Tibial artery (tissue), 4 donors: Measurements from ENCODE around the gene PFDN2.

Experiments
- DNase-seq, 2 donors: peaks; one replicate each; pipeline ENCODE4 v3.0.0-alpha.2; 2019
- H3K27ac ChIP-seq, 2 donors: fragments of 200-600 bp; sonication (generic) in 1 of 2; 1 replicate in 1 of 2; 2 replicates in 1 of 2; pipeline ENCODE4 v1.5.1; 2018 to 2019; ENCODE audit warnings: mild to moderate bottlenecking in 1 of 2
- H3K27me3 ChIP-seq, 2 donors: fragments of 200-600 bp; sonication (generic) in 1 of 2; one replicate each; pipeline versions ENCODE4 v1.5.1 to v1.6.0; 2016 to 2019
- H3K36me3 ChIP-seq, 3 donors: fragments of 200-600 bp; sonication (generic) in 2 of 3; one replicate each; pipeline ENCODE4 v1.5.1; 2016 to 2019; ENCODE audit warnings: mild to moderate bottlenecking in 2 of 3
- H3K4me1 ChIP-seq, 4 donors: fragments of 200-600 bp; sonication (generic) in 2 of 4; 1 replicate in 3 of 4; 2 replicates in 1 of 4; pipeline ENCODE4 v1.5.1; 2016 to 2019
- H3K4me3 ChIP-seq, 2 donors: fragments of 200-600 bp; sonication (generic) in 1 of 2; 1 replicate in 1 of 2; 2 replicates in 1 of 2; pipeline ENCODE4 v1.5.1; 2018 to 2019; ENCODE audit warnings: mild to moderate bottlenecking in 2 of 2
- H3K9me3 ChIP-seq, 3 donors: fragments of 200-600 bp; sonication (generic) in 1 of 3; one replicate each; pipeline ENCODE4 v1.5.1; 2016 to 2019
- CTCF ChIP-seq, 2 experiments: fragments of 200-600 bp in 1 of 2; fragments of 450-650 bp in 1 of 2; IDR thresholded peaks; one replicate each; pipeline ENCODE4 v1.5.1; 2017 to 2019; ENCODE audit warnings: antibody characterized with exemption in 2 of 2, mild to moderate bottlenecking in 1 of 2, moderate library complexity in 1 of 2
- intact Hi-C: fragments of 100-400 bp; cut with DNase I; formaldehyde crosslinking; loops from one replicate; pipeline ENCODE4 v1.15.0; 2023; ENCODE audit warnings: low total_unique reads

The PFDN2 gene

GRCh38 chr1:161163793-161164192, 46.0 kb upstream of the PFDN2 start:
- Histone ChIP-seq H3K4me1 (peaks cover 0 to 49% (median 40%) of the 10 kb centered on the region in 4 donors), H3K36me3 (peaks cover 0 to 45% (median 15%) of the 10 kb centered on the region in 3 donors), H3K4me3 (no peak overlapping the region), H3K27me3 (no peaks in the 10 kb centered on the region), H3K27ac (no peak overlapping the region), H3K9me3 (no peaks in the 10 kb centered on the region)
- intact Hi-C loops, result no loop called here
- no peak for TF ChIP-seq CTCF (IDR thresholded peaks at IDR 0.05)
- DNase-seq, result no peak

GRCh38 chr1:161162806-161163205, 45.0 kb upstream of the PFDN2 start:
- Histone ChIP-seq H3K27me3 (no peaks in the 10 kb centered on the region), H3K36me3 (peaks cover 0 to 48% (median 15%) of the 10 kb centered on the region in 3 donors), H3K9me3 (no peaks in the 10 kb centered on the region), H3K4me1 (peaks cover 0 to 51% (median 40%) of the 10 kb centered on the region in 4 donors), H3K4me3 (no peak overlapping the region), H3K27ac (no peak overlapping the region)
- peak in 1 of 2 donors; percentile 60 for DNase-seq
- intact Hi-C loops, result no loop called here
- TF ChIP-seq CTCF (IDR thresholded peaks at IDR 0.05), result no peak

GRCh38 chr1:161162052-161162451, 44.2 kb upstream of the PFDN2 start:
- Histone ChIP-seq H3K4me1 (peaks cover 0 to 47% (median 34%) of the 10 kb centered on the region in 4 donors), H3K27me3 (no peaks in the 10 kb centered on the region), H3K36me3 (peaks cover 0 to 56% (median 17%) of the 10 kb centered on the region in 3 donors), H3K27ac (no peak overlapping the region), H3K4me3 (no peak overlapping the region), H3K9me3 (no peaks in the 10 kb centered on the region)
- TF ChIP-seq CTCF (IDR thresholded peaks at IDR 0.05), result no peak
- intact Hi-C loops, result no loop called here
- peak in 1 of 2 donors; percentile 45 for DNase-seq

GRCh38 chr1:161161652-161162051, 43.8 kb upstream of the PFDN2 start:
- DNase-seq, result peak in 1 of 2 donors; percentile 45
- peaks cover 0 to 60% (median 21%) of the 10 kb centered on the region in 3 donors for H3K36me3 ChIP-seq
- intact Hi-C loops, result no loop called here

GRCh38 chr1:161160671-161161145, 42.9 kb upstream of the PFDN2 start:
- Histone ChIP-seq H3K36me3 (peaks cover 0 to 60% (median 22%) of the 10 kb centered on the region in 3 donors), H3K27me3 (no peaks in the 10 kb centered on the region), H3K4me1 (peaks cover 0 to 41% (median 31%) of the 10 kb centered on the region in 4 donors), H3K9me3 (no peaks in the 10 kb centered on the region), H3K27ac (peak overlapping the region in 1 of 2 donors; percentile 95), H3K4me3 (peak overlapping the region in 1 of 2 donors; percentile 83)
- peak in 1 of 2 donors; percentile 63 for DNase-seq
- TF ChIP-seq CTCF (IDR thresholded peaks at IDR 0.05), result no peak
- intact Hi-C loops, result no loop called here

More at GRCh38 chr1:161161652-161162051, 43.8 kb upstream of the PFDN2 start:
- H3K4me1 ChIP-seq, result peaks cover 0 to 43% (median 31%) of the 10 kb centered on the region in 4 donors
- TF ChIP-seq CTCF (IDR thresholded peaks at IDR 0.05), result no peak
- H3K27me3 ChIP-seq, result no peaks in the 10 kb centered on the region
- H3K27ac ChIP-seq, result no peak overlapping the region
- H3K4me3 ChIP-seq, result no peak overlapping the region
- no peaks in the 10 kb centered on the region for H3K9me3 ChIP-seq
